HG03378 (cell line): Measurements from ENCODE around the gene WDR47.
"Not testable (repeated sequence)": the region's sequence is repeated elsewhere in the genome, so short reads cannot be mapped to it uniquely, and the experiment has no call there.

ENCODE experiments used
- ATAC-seq: cut with Tn5 transposase; IDR thresholded peaks from one replicate; pipeline ENCODE4 v1.9.1; 2021; ENCODE audit warnings: mild to moderate bottlenecking, moderate library complexity; ENCODE audit not compliant: unreplicated experiment

Gene WDR47

GRCh38 chr1:109056064-109056463 lies 14.2 kb upstream of the WDR47 start:
- no peak for ATAC-seq

GRCh38 chr1:109052145-109052544 lies 10.2 kb upstream of the WDR47 start:
- ATAC-seq = not testable (repeated sequence)

- no peak for ATAC-seq
These were observed 8.5 kb upstream of the WDR47 start for GRCh38 chr1:109050228-109050995.

GRCh38 chr1:109048335-109048734 lies 6.4 kb upstream of the WDR47 start:
- no peak for ATAC-seq

- ATAC-seq = no peak
These were observed 5.4 kb upstream of the WDR47 start for GRCh38 chr1:109047339-109047738.

GRCh38 chr1:109046671-109047070 lies 4.8 kb upstream of the WDR47 start:
- ATAC-seq = no peak

- no peak for ATAC-seq
These were observed 3.7 kb upstream of the WDR47 start for GRCh38 chr1:109045595-109045994.

GRCh38 chr1:109040989-109041620 lies 797 bp downstream of the WDR47 start:
- ATAC-seq = peak; percentile 32

GRCh38 chr1:109040627-109040988 lies 1.3 kb downstream of the WDR47 start:
- ATAC-seq = no peak

- ATAC-seq = no peak
These were observed 7.5 kb downstream of the WDR47 start for GRCh38 chr1:109034382-109034781.

GRCh38 chr1:109029493-109029892 lies 12.4 kb downstream of the WDR47 start:
- ATAC-seq = not testable (repeated sequence)

GRCh38 chr1:109027841-109028240 lies 14.1 kb downstream of the WDR47 start:
- ATAC-seq = no peak

- ATAC-seq = no peak
These were observed 16.2 kb downstream of the WDR47 start for GRCh38 chr1:109025694-109026093.

- ATAC-seq = no peak
These were observed 17.3 kb downstream of the WDR47 start for GRCh38 chr1:109024646-109025045.

- ATAC-seq = no peak
These were observed 21.1 kb downstream of the WDR47 start for GRCh38 chr1:109020693-109021257.

- not testable (repeated sequence) for ATAC-seq
These were observed 24.2 kb downstream of the WDR47 start for GRCh38 chr1:109017719-109018118.

- ATAC-seq = no peak
These were observed 24.8 kb downstream of the WDR47 start for GRCh38 chr1:109017134-109017533.

GRCh38 chr1:109011335-109011734 lies 30.6 kb downstream of the WDR47 start:
- no peak for ATAC-seq

- not testable (repeated sequence) for ATAC-seq
These were observed 45.3 kb downstream of the WDR47 start for GRCh38 chr1:108996622-108997021.

GRCh38 chr1:108983114-108983513 lies 58.8 kb downstream of the WDR47 start:
- no peak for ATAC-seq

GRCh38 chr1:108976658-108977057 lies 65.2 kb downstream of the WDR47 start:
- no peak for ATAC-seq

GRCh38 chr1:108972951-108973350 lies 69.0 kb downstream of the WDR47 start:
- no peak for ATAC-seq
